Stimulated activated CD4-positive, alpha-beta T cell treated with anti-CD3 and anti-CD28 coated beads, Interleukin-2, amount 100 ng/mL, for 48 hours (primary cell): ENCODE data around the gene ZNF823.

Experiments used
- DNase-seq, 2 donors: peaks; one replicate each; pipeline ENCODE4 v3.0.0-alpha.2; 2020

ZNF823 gene

GRCh38 chr19:11736696-11737095 lies 2.0 kb downstream of the ZNF823 start:
- DNase-seq = no peak

- no peak for DNase-seq
Observed at GRCh38 chr19:11735375-11735774, 3.4 kb downstream of the ZNF823 start.

DNA sequence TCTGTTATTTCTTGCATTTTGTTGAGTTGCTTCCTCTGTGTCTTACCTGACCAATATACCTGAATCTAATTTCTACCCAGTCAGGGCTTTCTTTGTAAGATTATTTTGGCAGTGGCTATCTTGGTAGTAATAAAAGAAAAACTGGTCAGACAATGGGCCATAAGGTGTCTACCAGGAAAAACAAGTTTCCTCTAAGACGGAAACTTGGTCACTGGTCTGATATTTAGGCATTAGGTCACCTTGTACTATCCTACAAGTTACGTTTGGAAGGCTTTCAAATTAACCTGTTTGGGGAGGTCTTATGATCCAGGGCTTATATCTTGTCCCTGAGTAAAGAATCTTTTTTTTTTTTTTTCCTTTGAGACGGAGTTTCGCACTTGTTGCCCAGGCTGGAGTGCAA lies 9.2 kb downstream of the ZNF823 start:
- no peak for DNase-seq

DNA sequence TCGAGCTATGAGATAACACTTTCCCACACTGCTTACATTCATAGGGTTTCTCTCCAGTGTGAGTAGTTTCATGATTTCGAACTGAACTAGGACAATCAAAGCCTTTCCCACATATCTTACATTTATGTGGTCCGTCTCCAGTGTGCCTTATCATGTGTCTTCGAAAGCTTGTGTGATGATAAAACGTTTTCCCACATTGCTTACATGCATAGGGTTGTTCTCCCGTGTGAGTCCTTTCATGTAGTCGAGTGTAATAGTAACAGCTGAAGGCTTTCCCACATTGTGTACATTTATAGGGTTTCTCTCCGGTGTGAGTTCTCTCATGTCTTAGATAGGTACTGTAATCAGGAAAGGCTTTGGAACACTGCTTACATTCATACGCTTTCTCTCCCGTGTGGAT lies 16.3 kb downstream of the ZNF823 start:
- DNase-seq = no peak

GRCh38 chr19:11721681-11722080 lies 17.1 kb downstream of the ZNF823 start:
- DNase-seq = no peak

DNA sequence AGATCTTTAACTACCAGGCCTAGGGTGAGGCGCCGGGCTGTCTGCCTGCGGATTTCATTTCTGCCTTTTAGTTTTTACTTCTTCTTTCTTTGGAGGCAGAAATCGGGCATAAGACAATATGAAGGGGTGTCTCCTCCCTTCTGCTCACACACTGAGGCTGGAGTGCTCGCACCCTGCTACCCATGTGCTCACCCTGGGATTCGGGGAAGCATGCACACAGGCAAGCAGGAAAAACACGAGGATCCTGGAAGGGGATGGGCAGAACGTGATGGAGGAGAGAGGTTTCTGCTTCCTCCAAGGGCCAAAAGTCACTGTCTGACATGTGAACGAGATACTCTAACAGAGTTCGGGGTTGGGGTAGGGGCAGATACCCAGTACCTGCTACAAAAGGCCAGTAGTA lies 28.4 kb downstream of the ZNF823 start:
- DNase-seq = no peak

DNA sequence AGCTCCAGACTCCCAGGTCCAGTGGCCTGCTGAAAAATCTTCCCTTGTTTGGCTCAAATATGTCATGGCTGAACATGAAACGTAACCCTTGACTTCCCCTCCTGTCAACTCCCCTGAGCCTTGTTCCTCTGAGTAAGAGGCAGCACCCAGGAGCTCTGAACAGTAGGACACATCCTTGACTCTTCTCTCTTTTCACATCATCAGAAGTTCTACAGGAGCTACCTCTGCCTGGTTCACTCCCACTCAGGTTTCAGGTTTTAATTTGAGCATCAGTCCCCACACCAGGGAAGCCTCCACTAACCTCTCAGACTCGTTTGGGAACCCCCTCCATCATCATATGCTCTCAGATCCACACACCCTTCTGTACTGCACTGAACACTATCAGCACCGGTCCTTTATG lies 30.3 kb downstream of the ZNF823 start:
- no peak for DNase-seq

DNA sequence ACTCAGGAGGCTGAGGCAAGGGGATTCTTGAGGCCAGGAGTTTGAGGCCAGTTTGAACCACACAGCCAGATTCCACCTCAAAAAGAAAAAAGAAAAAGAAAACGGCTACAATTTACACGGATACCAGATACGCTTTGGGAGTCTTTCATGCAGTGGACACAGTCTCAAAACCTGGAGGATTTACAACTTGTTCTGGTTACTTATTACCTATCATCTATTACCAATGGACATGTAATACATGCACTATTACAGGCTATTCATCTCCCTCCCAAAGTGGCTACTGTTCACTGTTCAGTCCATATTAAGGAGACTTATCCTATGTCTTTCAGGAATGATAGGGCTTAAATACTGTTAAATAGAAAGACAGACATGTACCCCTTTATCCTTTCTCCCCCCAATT lies 33.3 kb downstream of the ZNF823 start:
- no peak for DNase-seq

GRCh38 chr19:11704626-11705025 lies 34.1 kb downstream of the ZNF823 start:
- no peak for DNase-seq

DNA sequence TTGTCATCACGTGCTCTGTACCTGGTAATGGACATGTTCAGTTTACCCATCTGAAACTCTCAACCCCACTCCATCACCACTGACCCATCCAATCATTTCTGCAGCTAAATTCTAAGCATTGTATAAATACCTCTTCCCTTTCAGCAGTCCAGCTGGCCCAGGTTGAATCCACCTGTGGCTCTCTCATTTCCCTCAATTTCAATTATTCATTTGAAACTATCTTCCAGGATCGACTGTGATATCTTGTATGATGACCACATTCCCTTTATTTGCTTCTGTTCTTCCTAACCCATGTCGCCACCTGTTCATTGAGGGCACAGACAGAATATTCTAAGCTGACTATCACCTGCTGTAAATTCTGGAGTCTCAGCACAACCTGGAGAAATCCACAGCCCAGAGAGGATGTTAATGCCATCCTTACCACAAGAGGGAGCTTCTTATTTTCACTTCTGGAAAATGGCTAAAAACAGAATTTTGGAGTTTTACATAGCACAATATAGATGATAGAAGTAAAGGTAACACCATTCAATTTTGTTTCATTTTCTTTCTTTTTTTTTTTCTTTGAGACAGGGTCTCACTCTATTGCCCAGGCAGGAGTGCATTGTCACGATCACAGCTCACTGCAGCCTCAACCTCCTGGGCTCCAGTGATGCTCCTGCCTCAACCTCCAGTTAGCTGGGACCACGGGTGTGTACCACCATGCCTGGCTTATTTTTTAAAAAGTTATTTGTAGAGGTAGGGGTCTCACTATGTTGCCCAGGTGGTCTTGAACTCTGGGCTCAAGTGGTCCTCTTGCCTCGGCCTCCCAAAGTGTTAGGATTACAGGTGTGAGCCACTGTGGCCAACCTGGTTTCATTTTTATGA lies 38.6 kb downstream of the ZNF823 start:
- peak in 1 of 2 donors; percentile 7 for DNase-seq

DNA sequence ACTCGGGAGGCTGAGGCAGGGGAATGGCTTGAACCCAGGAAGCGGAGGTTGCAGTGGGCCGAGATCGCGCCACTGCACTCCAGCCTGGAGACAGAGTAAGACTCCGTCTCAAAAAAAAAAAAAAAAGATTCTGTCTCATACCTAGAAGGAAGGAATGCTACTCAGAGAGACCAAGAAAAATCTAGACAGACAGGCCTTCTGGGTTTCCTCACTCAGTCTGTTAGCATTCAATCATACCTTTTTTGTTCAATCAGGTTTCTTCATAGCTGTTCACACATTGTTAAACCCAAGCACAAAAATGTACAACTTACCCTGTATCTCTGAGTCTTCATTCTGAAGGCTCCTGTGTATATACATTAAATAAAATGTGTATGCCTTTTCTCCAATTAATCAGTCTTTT lies 40.5 kb downstream of the ZNF823 start:
- no peak for DNase-seq

GRCh38 chr19:11697284-11697855 lies 41.4 kb downstream of the ZNF823 start:
- no peak for DNase-seq

GRCh38 chr19:11694533-11695439 lies 44.0 kb downstream of the ZNF823 start:
- DNase-seq = peak; percentile 81 to 87

GRCh38 chr19:11693505-11694499 lies 44.9 kb downstream of the ZNF823 start:
- DNase-seq = no peak

- DNase-seq = no peak
Observed at GRCh38 chr19:11692127-11692790, 46.5 kb downstream of the ZNF823 start.

DNA sequence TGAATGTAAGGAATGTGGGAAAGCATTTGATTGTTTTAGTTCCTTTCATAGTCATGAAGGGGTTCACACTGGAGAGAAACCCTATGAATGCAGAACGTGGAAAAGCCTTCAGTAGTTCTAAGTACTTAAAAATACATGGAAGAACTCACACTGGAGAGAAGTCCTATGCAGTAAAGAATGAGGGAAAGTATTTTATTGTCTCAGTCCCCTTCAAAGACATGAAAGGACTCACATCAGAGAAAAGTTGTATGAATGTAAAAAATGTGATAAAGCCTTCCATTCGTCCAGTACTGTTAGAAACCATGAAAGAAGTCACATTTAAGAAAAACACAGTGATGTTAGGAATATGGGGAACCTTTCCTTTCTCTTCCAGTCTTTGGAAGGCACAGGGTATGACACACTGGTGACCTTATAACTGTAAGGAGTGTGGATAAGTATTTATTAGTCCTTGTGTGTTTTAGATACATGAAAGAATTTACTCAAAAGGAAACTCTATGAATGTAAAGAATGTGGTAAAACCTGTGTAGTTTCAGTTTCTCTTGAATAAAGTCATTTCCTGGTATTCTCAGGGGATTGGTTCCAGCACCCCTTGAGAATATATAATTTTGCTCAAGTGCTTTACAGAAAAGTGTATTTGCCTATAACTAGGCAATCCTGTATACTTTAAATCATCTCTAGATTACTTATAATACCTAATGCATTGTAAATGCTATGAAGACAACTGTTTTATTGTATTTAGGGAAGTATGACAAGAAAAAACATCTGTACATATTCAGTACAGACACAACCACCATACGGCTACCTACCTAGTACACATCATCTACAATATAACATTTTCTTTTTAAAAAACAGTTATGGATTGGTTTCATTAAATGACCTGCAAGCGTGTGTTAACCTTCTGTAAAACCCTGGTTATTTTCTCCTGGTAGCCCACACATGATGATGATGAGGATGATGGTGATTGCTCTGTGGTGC lies 52.8 kb downstream of the ZNF823 start:
- no peak for DNase-seq

DNA sequence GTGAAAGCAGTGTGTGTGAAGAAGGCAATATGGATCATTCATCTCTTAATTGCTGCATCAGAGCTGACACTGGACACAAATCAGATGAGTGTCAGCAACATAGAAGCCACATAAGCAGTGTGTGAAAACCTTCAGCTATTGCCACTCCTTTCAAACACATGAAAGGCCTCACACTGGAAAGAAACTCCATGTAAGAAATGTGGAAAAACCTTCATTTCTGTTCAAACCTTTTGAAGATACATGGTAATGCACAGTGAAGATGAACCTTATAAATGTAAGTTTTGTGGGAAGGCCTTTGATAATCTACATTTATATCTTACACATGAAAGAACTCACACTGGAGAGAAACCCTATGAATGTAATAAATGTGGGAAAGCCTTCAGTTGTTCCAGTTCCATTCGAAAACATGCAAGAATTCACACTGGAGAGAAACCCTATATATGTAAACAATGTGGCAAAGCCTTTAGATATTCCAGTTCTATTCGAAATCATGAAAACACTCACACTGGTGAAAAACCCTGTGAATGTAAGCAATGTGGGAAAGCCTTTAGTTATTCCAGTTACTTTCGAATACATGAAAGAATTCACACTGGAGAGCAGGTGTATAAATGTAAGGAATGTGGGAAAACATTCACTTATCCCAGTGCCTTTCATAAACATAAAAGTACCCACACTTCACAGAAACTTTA lies 53.6 kb downstream of the ZNF823 start:
- no peak for DNase-seq

DNA sequence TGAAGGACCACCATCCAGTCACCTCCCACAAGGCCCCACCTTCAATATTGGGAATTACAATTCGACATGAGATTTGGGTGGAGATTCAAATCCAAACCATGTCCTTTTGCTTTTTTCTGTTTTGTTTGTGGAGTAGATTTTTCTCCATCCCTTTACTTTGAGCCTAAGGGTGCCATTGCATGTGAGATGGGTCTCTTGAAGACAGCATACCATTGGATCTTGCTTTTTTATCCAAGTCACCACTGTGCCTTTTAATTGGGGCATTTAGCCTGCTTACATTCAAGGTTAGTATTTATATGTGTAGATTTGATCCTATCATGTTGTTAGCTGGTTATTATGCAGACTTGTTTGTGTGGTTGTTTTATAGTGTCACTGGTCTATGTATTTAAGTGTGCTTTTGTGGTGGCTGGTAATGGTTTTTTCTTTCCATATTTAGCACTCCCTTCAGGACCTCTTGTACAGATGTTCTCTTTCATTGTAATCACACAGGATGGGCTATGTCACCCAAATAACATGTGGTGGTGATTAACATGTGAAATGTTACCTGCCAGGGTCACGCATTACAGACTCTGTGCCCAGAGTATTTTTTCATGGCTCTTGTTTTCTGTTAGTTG lies 58.0 kb downstream of the ZNF823 start:
- DNase-seq = no peak

DNA sequence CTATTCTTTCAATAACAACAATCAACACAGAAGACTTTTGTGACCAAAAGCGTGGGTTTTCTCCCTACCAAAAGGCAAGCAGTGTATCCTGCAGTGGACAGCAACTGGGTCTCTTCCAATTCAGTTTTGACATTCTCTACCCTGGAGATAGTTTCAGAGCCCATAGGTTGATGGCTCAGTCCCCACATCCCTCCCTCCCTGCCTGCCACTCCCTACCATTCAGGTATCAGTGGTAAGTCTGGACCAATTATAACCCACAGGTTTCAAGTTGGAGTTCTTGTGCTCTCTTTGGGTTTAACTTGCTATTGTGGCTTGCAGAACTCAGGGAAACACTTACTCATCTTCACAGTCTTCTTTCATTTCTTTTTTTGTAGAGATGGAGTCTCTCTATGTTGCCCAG lies 60.2 kb downstream of the ZNF823 start:
- DNase-seq = no peak
